ENCODE data around the gene ZNF557. TPM values are rescaled to one million over a fixed set of nuclear protein-coding genes. Genes with fewer than 3 reads are reported as not detected.

Gene ZNF557
- polyA plus RNA-seq, 1 donor (not counting 4 experiments of a cell fraction or from before 2014, with no cell fraction given): 3.3 TPM

DNA sequence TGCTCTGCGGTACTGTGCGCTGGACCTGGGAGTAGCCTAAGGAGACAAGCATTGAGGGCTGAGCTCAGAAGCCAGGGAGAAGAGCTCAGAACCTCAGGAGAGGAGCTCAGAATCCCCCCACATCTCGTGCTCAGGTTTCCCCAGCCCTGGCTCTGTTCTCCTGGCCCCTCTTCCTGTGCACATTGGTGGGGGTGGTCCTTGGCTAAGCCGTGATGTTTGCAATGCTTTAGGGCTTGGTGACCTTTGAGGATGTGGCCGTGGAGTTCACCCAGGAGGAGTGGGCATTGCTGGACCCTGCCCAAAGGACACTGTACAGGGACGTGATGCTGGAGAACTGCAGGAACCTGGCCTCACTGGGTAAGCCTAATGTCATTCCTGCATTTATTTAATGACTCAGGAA lies 6.6 kb downstream of the ZNF557 start:
- Histone ChIP-seq H3K9me1 (ENCODE audit: control insufficient read depth, extremely low read depth, insufficient read depth, low read length) (no peaks in the 10 kb centered on the region), H3K27ac (ENCODE audit: control insufficient read depth, insufficient read depth, low read length) (no peak overlapping the region), H3K9ac (ENCODE audit: control insufficient read depth, extremely low read depth, insufficient read depth, low read length) (no peak overlapping the region), H3K4me1 (ENCODE audit: control insufficient read depth, extremely low read depth, insufficient read depth, low read length) (no peaks in the 10 kb centered on the region), H3K4me3 (ENCODE audit: control insufficient read depth in 2 of 3, extremely low read depth in 1 of 3, insufficient read depth in 2 of 3, low read depth in 1 of 3, low read length in 3 of 3) (no peak overlapping the region), H2AFZ (ENCODE audit: control insufficient read depth, low read length) (no peak overlapping the region), H3K36me3 (ENCODE audit: control insufficient read depth in 2 of 2, extremely low read depth in 1 of 2, insufficient read depth in 2 of 2, low read length in 2 of 2) (peaks cover 40 to 45% of the 10 kb centered on the region in 2 experiments), H3K4me2 (ENCODE audit: control insufficient read depth, extremely low read depth, insufficient read depth, low read depth, low read length) (no peak overlapping the region), H3K27me3 (ENCODE audit: control insufficient read depth, extremely low read depth, insufficient read depth, low read length) (no peaks in the 10 kb centered on the region), H3K9me3 (ENCODE audit: control insufficient read depth, low read depth, low read length) (peaks cover 24% of the 10 kb centered on the region), H4K20me1 (ENCODE audit: control insufficient read depth, extremely low read depth, insufficient read depth, low read length) (no peaks in the 10 kb centered on the region), H3K79me2 (ENCODE audit: control insufficient read depth, insufficient read depth, low read length) (no peaks in the 10 kb centered on the region)
- no peak for DNase-seq (ENCODE audit: low read depth, low spot score)
- TF ChIP-seq EZH2 (IDR thresholded peaks at IDR 0.05; ENCODE audit: low read length): no peak
- TF ChIP-seq, protein P1, sequence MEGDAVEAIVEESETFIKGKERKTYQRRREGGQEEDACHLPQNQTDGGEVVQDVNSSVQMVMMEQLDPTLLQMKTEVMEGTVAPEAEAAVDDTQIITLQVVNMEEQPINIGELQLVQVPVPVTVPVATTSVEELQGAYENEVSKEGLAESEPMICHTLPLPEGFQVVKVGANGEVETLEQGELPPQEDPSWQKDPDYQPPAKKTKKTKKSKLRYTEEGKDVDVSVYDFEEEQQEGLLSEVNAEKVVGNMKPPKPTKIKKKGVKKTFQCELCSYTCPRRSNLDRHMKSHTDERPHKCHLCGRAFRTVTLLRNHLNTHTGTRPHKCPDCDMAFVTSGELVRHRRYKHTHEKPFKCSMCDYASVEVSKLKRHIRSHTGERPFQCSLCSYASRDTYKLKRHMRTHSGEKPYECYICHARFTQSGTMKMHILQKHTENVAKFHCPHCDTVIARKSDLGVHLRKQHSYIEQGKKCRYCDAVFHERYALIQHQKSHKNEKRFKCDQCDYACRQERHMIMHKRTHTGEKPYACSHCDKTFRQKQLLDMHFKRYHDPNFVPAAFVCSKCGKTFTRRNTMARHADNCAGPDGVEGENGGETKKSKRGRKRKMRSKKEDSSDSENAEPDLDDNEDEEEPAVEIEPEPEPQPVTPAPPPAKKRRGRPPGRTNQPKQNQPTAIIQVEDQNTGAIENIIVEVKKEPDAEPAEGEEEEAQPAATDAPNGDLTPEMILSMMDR (optimal IDR thresholded peaks at IDR 0.05 in 1 of 3, IDR thresholded peaks at IDR 0.05 in 1 of 3, conservative IDR thresholded peaks at IDR 0.05 in 1 of 3; ENCODE audit: extremely low read depth in 1 of 3, insufficient read depth in 2 of 3, low read length in 3 of 3): no peak
- dilution Hi-C loops (cut with MboI; ENCODE audit: extremely low pct_ligation_motif_present, low sequenced_read_pairs): no loop called here
- FAIRE-seq: no peak

- H4K20me1 ChIP-seq (ENCODE audit: control insufficient read depth, extremely low read depth, insufficient read depth, low read length): no peaks in the 10 kb centered on the region
- no peaks in the 10 kb centered on the region for H3K79me2 ChIP-seq (ENCODE audit: control insufficient read depth, insufficient read depth, low read length)
- no peaks in the 10 kb centered on the region for H3K4me1 ChIP-seq (ENCODE audit: control insufficient read depth, extremely low read depth, insufficient read depth, low read length)
- DNase-seq (ENCODE audit: low read depth, low spot score) (no peak), FAIRE-seq (no peak)
- H3K4me2 ChIP-seq (ENCODE audit: control insufficient read depth, extremely low read depth, insufficient read depth, low read depth, low read length): no peak overlapping the region
- peaks cover 46 to 54% of the 10 kb centered on the region in 2 experiments for H3K36me3 ChIP-seq (ENCODE audit: control insufficient read depth in 2 of 2, extremely low read depth in 1 of 2, insufficient read depth in 2 of 2, low read length in 2 of 2)
- H3K9me1 ChIP-seq (ENCODE audit: control insufficient read depth, extremely low read depth, insufficient read depth, low read length): no peaks in the 10 kb centered on the region
- dilution Hi-C loops (cut with MboI; ENCODE audit: extremely low pct_ligation_motif_present, low sequenced_read_pairs): no loop called here
- no peak overlapping the region for H3K27ac ChIP-seq (ENCODE audit: control insufficient read depth, insufficient read depth, low read length)
- no peak overlapping the region for H2AFZ ChIP-seq (ENCODE audit: control insufficient read depth, low read length)
- H3K9me3 ChIP-seq (ENCODE audit: control insufficient read depth, low read depth, low read length): peaks cover 37% of the 10 kb centered on the region
- no peaks in the 10 kb centered on the region for H3K27me3 ChIP-seq (ENCODE audit: control insufficient read depth, extremely low read depth, insufficient read depth, low read length)
- no peak overlapping the region for H3K4me3 ChIP-seq (ENCODE audit: control insufficient read depth in 2 of 3, extremely low read depth in 1 of 3, insufficient read depth in 2 of 3, low read depth in 1 of 3, low read length in 3 of 3)
- no peak overlapping the region for H3K9ac ChIP-seq (ENCODE audit: control insufficient read depth, extremely low read depth, insufficient read depth, low read length)
- TF ChIP-seq, protein P1 (optimal IDR thresholded peaks at IDR 0.05 in 1 of 3, IDR thresholded peaks at IDR 0.05 in 1 of 3, conservative IDR thresholded peaks at IDR 0.05 in 1 of 3; ENCODE audit: extremely low read depth in 1 of 3, insufficient read depth in 2 of 3, low read length in 3 of 3): no peak
- TF ChIP-seq EZH2 (IDR thresholded peaks at IDR 0.05; ENCODE audit: low read length): no peak
Measured at GRCh38 chr19:7078008-7078407, 8.5 kb downstream of the ZNF557 start.

All from keratinocyte (primary cell).